ENCODE measurements around the gene CELF4.
A peak's percentile ranks its signal among the peaks of the same experiment; 100 is the strongest.

Gene CELF4

GRCh38 chr18:37565101-37565976, at the start of gene CELF4:
Gene CELF4, minus strand, starts transcription at chr18:37565798.
- peak; percentile 37 for DNase-seq (ENCODE audit: low spot score)

- DNase-seq (ENCODE audit: low spot score) = no peak
These were observed 47.6 kb upstream of the CELF4 start for GRCh38 chr18:37613253-37613565.

- no peak for DNase-seq (ENCODE audit: low spot score)
These were observed 47.1 kb upstream of the CELF4 start for GRCh38 chr18:37612524-37613252.

GRCh38 chr18:37611614-37612279, 46.1 kb upstream of the CELF4 start:
- DNase-seq (ENCODE audit: low spot score) = no peak

GRCh38 chr18:37608876-37609275, 43.3 kb upstream of the CELF4 start:
- no peak for DNase-seq (ENCODE audit: low spot score)

GRCh38 chr18:37607281-37607680, 41.7 kb upstream of the CELF4 start:
- DNase-seq (ENCODE audit: low spot score) = no peak

- DNase-seq (ENCODE audit: low spot score) = no peak
These were observed 38.4 kb upstream of the CELF4 start for GRCh38 chr18:37604032-37604431.

GRCh38 chr18:37598966-37599896, 33.6 kb upstream of the CELF4 start:
- no peak for DNase-seq (ENCODE audit: low spot score)

GRCh38 chr18:37598396-37598795, 32.8 kb upstream of the CELF4 start:
- no peak for DNase-seq (ENCODE audit: low spot score)

GRCh38 chr18:37590346-37590745, 24.7 kb upstream of the CELF4 start:
- DNase-seq (ENCODE audit: low spot score) = no peak

GRCh38 chr18:37588289-37588688, 22.7 kb upstream of the CELF4 start:
- DNase-seq (ENCODE audit: low spot score) = no peak

GRCh38 chr18:37586656-37587225, 21.1 kb upstream of the CELF4 start:
- no peak for DNase-seq (ENCODE audit: low spot score)

- no peak for DNase-seq (ENCODE audit: low spot score)
These were observed 19.5 kb upstream of the CELF4 start for GRCh38 chr18:37584952-37585695.

- DNase-seq (ENCODE audit: low spot score) = no peak
These were observed 18.6 kb upstream of the CELF4 start for GRCh38 chr18:37584217-37584616.

GRCh38 chr18:37582261-37582660, 16.7 kb upstream of the CELF4 start:
- DNase-seq (ENCODE audit: low spot score) = no peak

- DNase-seq (ENCODE audit: low spot score) = peak; percentile 48
These were observed 13.4 kb upstream of the CELF4 start for GRCh38 chr18:37578886-37579513.

- no peak for DNase-seq (ENCODE audit: low spot score)
These were observed 12.6 kb upstream of the CELF4 start for GRCh38 chr18:37578182-37578678.

- no peak for DNase-seq (ENCODE audit: low spot score)
These were observed 11.5 kb upstream of the CELF4 start for GRCh38 chr18:37577051-37577611.

- no peak for DNase-seq (ENCODE audit: low spot score)
These were observed 10.0 kb upstream of the CELF4 start for GRCh38 chr18:37575646-37576045.

- no peak for DNase-seq (ENCODE audit: low spot score)
These were observed 8.5 kb upstream of the CELF4 start for GRCh38 chr18:37574113-37574512.

Measured in GM03348 (cell line).